HG02943 (cell line): ENCODE measurements around the gene MICAL2.

ENCODE experiments used
- ATAC-seq: cut with Tn5 transposase; IDR thresholded peaks from one replicate; pipeline ENCODE4 v1.9.1; 2021; ENCODE audit warnings: mild to moderate bottlenecking, low read depth, moderate library complexity; ENCODE audit not compliant: unreplicated experiment

MICAL2 gene

GRCh38 chr11:12219757-12220156 lies 109.4 kb downstream of the MICAL2 start:
- no peak for ATAC-seq

GRCh38 chr11:12220305-12220704 lies 109.9 kb downstream of the MICAL2 start:
- ATAC-seq: no peak

GRCh38 chr11:12221051-12221535 lies 110.7 kb downstream of the MICAL2 start:
- ATAC-seq: no peak

- no peak for ATAC-seq
Observed at GRCh38 chr11:12222055-12222792, 111.8 kb downstream of the MICAL2 start.

- no peak for ATAC-seq
Observed at GRCh38 chr11:12223771-12224536, 113.6 kb downstream of the MICAL2 start.

- peak; percentile 98 for ATAC-seq
Observed at GRCh38 chr11:12224537-12224893, 114.1 kb downstream of the MICAL2 start.

GRCh38 chr11:12225046-12225739 lies 114.8 kb downstream of the MICAL2 start:
- no peak for ATAC-seq

- ATAC-seq: no peak
Observed at GRCh38 chr11:12226093-12226492, 115.7 kb downstream of the MICAL2 start.

- ATAC-seq: no peak
Observed at GRCh38 chr11:12229450-12230229, 119.2 kb downstream of the MICAL2 start.

- ATAC-seq: no peak
Observed at GRCh38 chr11:12232160-12232559, 121.8 kb downstream of the MICAL2 start.

- ATAC-seq: no peak
Observed at GRCh38 chr11:12232817-12233601, 122.6 kb downstream of the MICAL2 start.

- no peak for ATAC-seq
Observed at GRCh38 chr11:12233602-12233925, 123.2 kb downstream of the MICAL2 start.

GRCh38 chr11:12234221-12234620 lies 123.8 kb downstream of the MICAL2 start:
- no peak for ATAC-seq

- no peak for ATAC-seq
Observed at GRCh38 chr11:12235080-12235479, 124.7 kb downstream of the MICAL2 start.

GRCh38 chr11:12235553-12235946 lies 125.2 kb downstream of the MICAL2 start:
- no peak for ATAC-seq

GRCh38 chr11:12235947-12236743 lies 125.8 kb downstream of the MICAL2 start:
- no peak for ATAC-seq

GRCh38 chr11:12236744-12237101 lies 126.3 kb downstream of the MICAL2 start:
- no peak for ATAC-seq

- ATAC-seq: no peak
Observed at GRCh38 chr11:12237381-12237784, 127.0 kb downstream of the MICAL2 start.

GRCh38 chr11:12238420-12238819 lies 128.0 kb downstream of the MICAL2 start:
- ATAC-seq: no peak
